Astrocyte (in vitro differentiated cells and primary cell): ENCODE measurements around the gene TRMT61A. TPM values are rescaled to one million over a fixed set of nuclear protein-coding genes. Genes with fewer than 3 reads are reported as not detected.

ENCODE experiments used
- DNase-seq: peaks from one replicate; pipeline ENCODE4 v3.0.0-alpha.2; 2010; ENCODE audit warnings: low read depth
- FAIRE-seq: peaks from 2 replicates; lab custom pipeline; 2011; peaks lifted over from hg19 to GRCh38; lab: Jason Lieb, UNC
- H2AFZ ChIP-seq: 2 replicates; pipeline ENCODE4 v1.6.0; 2012; ENCODE audit warnings: low read depth, low read length, inconsistent platforms
- H3K27ac ChIP-seq: 2 replicates; pipeline ENCODE4 v1.5.1; 2011; ENCODE audit warnings: low read depth, low read length, inconsistent platforms
- H3K27me3 ChIP-seq: 2 replicates; pipeline ENCODE4 v1.6.0; 2011; ENCODE audit warnings: low read length, inconsistent platforms; ENCODE audit not compliant: insufficient read depth
- H3K36me3 ChIP-seq: 2 replicates; pipeline ENCODE4 v1.5.1; 2011; ENCODE audit warnings: low read length, inconsistent platforms; ENCODE audit not compliant: insufficient read depth
- H3K4me1 ChIP-seq: 2 replicates; pipeline ENCODE4 v1.5.1; 2011; ENCODE audit warnings: low read length, inconsistent platforms; ENCODE audit not compliant: insufficient read depth
- H3K4me2 ChIP-seq: 2 replicates; pipeline ENCODE4 v1.6.0; 2012; ENCODE audit warnings: low read length, inconsistent platforms
- H3K4me3 ChIP-seq: 2 replicates; pipeline ENCODE4 v1.5.1; 2011; ENCODE audit warnings: low read depth, mild to moderate bottlenecking, low read length, inconsistent platforms; ENCODE audit not compliant: insufficient read depth
- H3K79me2 ChIP-seq: 2 replicates; pipeline ENCODE4 v1.6.0; 2012; ENCODE audit warnings: mild to moderate bottlenecking, low read length, inconsistent platforms; ENCODE audit not compliant: insufficient read depth
- H3K9ac ChIP-seq: 2 replicates; pipeline ENCODE4 v1.6.0; 2012; ENCODE audit warnings: mild to moderate bottlenecking, low read length, inconsistent platforms
- H3K9me3 ChIP-seq: 2 replicates; pipeline ENCODE4 v1.5.1; 2012; ENCODE audit warnings: low read depth, mild to moderate bottlenecking, low read length, inconsistent platforms; ENCODE audit not compliant: insufficient read depth
- H4K20me1 ChIP-seq: 2 replicates; pipeline ENCODE4 v1.6.0; 2012; ENCODE audit warnings: low read length, inconsistent platforms; ENCODE audit not compliant: insufficient read depth
- H3K27ac Mint-ChIP-seq: one replicate; pipeline ENCODE4 v1.8.0; 2021; ENCODE audit warnings: mild to moderate bottlenecking, mixed read lengths; ENCODE audit not compliant: unreplicated experiment
- H3K27me3 Mint-ChIP-seq: one replicate; pipeline ENCODE4 v1.8.0; 2021; ENCODE audit warnings: low read depth, mixed read lengths; ENCODE audit not compliant: unreplicated experiment
- H3K36me3 Mint-ChIP-seq: one replicate; pipeline ENCODE4 v1.8.0; 2021; ENCODE audit warnings: low read depth, mixed read lengths; ENCODE audit not compliant: unreplicated experiment
- H3K4me1 Mint-ChIP-seq: one replicate; pipeline ENCODE4 v1.8.0; 2021; ENCODE audit warnings: low read depth, mixed read lengths; ENCODE audit not compliant: unreplicated experiment
- H3K4me3 Mint-ChIP-seq: one replicate; pipeline ENCODE4 v1.8.0; 2021; ENCODE audit warnings: mild to moderate bottlenecking, moderate library complexity, mixed read lengths; ENCODE audit not compliant: unreplicated experiment
- H3K9me3 Mint-ChIP-seq: one replicate; pipeline ENCODE4 v1.8.0; 2021; ENCODE audit warnings: mild to moderate bottlenecking, mixed read lengths; ENCODE audit not compliant: unreplicated experiment
- EZH2 ChIP-seq: IDR thresholded peaks from 2 replicates; pipeline ENCODE4 v1.6.1; 2012; ENCODE audit warnings: mild to moderate bottlenecking, low read length, inconsistent platforms; ENCODE audit not compliant: insufficient read depth
- total RNA-seq: library from RNA; stranded (reverse); gene quantifications from 2 replicates; pipeline ENCODE4 v1.2.1, GENCODE V29; 2021
- TF ChIP-seq, protein P1 (sequence below): IDR thresholded peaks from 2 replicates; pipeline ENCODE4 v1.5.1; 2011; ENCODE audit warnings: low read depth, mild to moderate bottlenecking, inconsistent platforms, low read length, moderate library complexity; ENCODE audit not compliant: insufficient read depth

TRMT61A gene
- total RNA-seq, 1 donor from 2014 or later = 12.4 TPM

DNA sequence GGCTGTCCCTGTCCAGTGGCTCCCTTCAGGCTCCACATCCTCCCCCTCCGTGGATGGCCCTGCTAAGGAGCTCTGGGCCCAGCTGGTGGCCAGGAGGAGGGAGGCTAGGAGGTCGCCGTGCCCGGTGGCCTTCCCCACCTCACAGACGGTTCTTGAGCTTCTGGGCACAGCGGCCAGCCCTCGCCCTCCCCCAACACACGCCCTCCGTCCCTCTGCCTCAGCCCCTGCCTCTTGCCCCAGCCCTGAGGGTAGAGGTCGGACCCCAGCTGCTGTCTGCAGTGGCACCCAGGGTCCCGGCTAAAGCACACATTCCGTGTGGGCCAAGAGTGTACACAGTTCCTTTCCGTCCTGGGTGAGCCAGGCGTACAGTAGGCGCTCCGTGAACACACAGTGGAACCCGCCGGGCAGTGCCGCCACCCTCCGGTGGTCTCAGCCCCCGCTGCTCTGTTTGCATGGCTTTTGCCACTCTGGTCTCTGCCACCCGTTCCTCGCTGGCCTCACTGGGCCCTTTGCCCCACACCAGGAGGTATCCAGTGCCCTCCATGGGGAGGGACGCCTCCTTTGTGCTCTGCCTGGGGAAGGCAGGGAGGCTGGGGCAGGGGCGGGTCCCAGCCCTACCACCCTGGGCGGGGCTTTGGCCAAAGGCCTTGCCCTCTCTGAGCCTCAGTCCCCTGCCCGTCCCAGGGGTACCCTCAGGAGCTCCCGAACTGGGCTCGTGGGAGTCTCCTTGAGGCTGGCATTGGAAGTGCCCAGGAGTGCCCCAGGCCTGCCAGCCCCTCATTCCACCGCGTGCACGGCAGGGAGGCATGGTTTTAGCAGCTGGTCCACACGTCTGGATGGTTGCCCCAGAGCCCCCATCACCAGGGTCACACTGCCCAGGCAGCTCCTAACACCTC is 13.0 kb downstream of the TRMT61A start:
- Histone ChIP-seq H3K4me3 (no peak overlapping the region), H3K4me2 (peak overlapping the region; percentile 22), H4K20me1 (peaks cover 7% of the 10 kb centered on the region), H3K9ac (peak overlapping the region; percentile 26), H3K36me3 (no peaks in the 10 kb centered on the region), H3K27me3 (no peaks in the 10 kb centered on the region), H2AFZ (peak overlapping the region; percentile 32), H3K4me1 (peaks cover 28% of the 10 kb centered on the region), H3K27ac (peak overlapping the region; percentile 2), H3K9me3 (no peaks in the 10 kb centered on the region), H3K79me2 (no peaks in the 10 kb centered on the region)
- Mint-ChIP-seq H3K9me3 (no peaks in the 10 kb centered on the region), H3K4me3 (no peak overlapping the region), H3K27me3 (no peaks in the 10 kb centered on the region), H3K4me1 (peaks cover 7% of the 10 kb centered on the region), H3K27ac (no peak overlapping the region), H3K36me3 (peaks cover under 1% of the 10 kb centered on the region)
- FAIRE-seq = no peak
- TF ChIP-seq EZH2 = no peak
- TF ChIP-seq, protein P1, sequence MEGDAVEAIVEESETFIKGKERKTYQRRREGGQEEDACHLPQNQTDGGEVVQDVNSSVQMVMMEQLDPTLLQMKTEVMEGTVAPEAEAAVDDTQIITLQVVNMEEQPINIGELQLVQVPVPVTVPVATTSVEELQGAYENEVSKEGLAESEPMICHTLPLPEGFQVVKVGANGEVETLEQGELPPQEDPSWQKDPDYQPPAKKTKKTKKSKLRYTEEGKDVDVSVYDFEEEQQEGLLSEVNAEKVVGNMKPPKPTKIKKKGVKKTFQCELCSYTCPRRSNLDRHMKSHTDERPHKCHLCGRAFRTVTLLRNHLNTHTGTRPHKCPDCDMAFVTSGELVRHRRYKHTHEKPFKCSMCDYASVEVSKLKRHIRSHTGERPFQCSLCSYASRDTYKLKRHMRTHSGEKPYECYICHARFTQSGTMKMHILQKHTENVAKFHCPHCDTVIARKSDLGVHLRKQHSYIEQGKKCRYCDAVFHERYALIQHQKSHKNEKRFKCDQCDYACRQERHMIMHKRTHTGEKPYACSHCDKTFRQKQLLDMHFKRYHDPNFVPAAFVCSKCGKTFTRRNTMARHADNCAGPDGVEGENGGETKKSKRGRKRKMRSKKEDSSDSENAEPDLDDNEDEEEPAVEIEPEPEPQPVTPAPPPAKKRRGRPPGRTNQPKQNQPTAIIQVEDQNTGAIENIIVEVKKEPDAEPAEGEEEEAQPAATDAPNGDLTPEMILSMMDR = no peak
- no peak for DNase-seq

DNA sequence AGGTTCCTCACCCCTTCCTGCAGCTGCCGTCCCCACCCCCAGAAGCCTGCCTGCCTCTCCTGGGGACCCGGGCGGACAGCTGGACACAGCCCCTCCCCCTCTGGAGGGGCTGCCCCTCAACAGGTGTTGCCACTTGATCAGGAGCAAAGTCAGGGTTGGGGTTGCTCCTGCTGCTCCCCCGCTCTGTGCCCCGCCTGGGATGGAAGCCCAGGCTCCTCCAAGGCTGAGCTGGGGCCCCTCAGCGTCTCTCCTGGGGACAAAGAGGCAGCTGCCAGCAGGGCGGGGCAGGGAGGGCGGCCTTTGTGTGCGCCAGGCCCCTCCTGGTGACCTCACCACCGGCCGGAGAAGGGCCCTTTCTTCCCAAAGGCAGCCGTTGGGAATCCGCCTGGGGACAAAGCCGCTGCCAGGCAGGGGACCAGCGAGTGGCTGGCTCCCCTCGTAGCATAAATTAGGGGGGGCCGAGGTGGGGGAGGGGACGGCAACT is 13.7 kb downstream of the TRMT61A start:
- H3K9me3 Mint-ChIP-seq = no peaks in the 10 kb centered on the region
- H3K36me3 ChIP-seq = no peaks in the 10 kb centered on the region
- H3K27ac Mint-ChIP-seq = no peak overlapping the region
- H3K9me3 ChIP-seq = no peaks in the 10 kb centered on the region
- DNase-seq (no peak), FAIRE-seq (no peak)
- H3K27me3 Mint-ChIP-seq = no peaks in the 10 kb centered on the region
- H3K4me3 Mint-ChIP-seq = no peak overlapping the region
- H2AFZ ChIP-seq = peak overlapping the region; percentile 32
- TF ChIP-seq EZH2 = no peak
- TF ChIP-seq, protein P1 = no peak
- no peak overlapping the region for H3K27ac ChIP-seq
- peaks cover 28% of the 10 kb centered on the region for H3K4me1 ChIP-seq
- no peak overlapping the region for H3K4me3 ChIP-seq
- H3K4me2 ChIP-seq = peak overlapping the region; percentile 22
- H4K20me1 ChIP-seq = peaks cover 13% of the 10 kb centered on the region
- H3K4me1 Mint-ChIP-seq = peaks cover 7% of the 10 kb centered on the region
- H3K9ac ChIP-seq = no peak overlapping the region
- H3K36me3 Mint-ChIP-seq = no peaks in the 10 kb centered on the region
- H3K79me2 ChIP-seq = no peaks in the 10 kb centered on the region
- no peaks in the 10 kb centered on the region for H3K27me3 ChIP-seq

DNA sequence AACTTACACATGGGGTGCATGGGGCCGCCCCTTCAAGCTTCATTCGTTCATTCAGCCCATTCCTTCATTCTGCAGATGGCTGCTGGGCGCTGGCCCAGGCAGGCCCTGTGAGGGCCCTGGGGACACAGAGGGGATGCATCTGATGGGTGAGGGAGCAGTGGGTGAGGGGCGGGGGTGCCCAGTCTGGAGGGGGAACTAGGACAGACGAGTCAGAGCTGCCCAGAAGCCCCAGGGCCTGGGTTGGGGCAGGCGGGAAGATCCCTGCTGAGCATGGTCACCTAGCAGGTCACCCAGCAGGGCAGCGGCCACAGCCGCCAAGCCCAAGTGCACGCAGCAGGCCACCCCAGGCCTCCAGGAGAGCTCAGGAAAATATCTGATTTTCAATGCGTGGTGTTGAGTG is 14.1 kb downstream of the TRMT61A start:
- no peak overlapping the region for H3K27ac Mint-ChIP-seq

More for the DNA sequence above, 14.1 kb downstream of the TRMT61A start:
- H3K27me3 ChIP-seq = no peaks in the 10 kb centered on the region
- H3K36me3 ChIP-seq = no peaks in the 10 kb centered on the region
- H3K4me3 Mint-ChIP-seq = no peak overlapping the region
- no peak for DNase-seq
- TF ChIP-seq EZH2 = no peak
- TF ChIP-seq, protein P1 = no peak
- H3K4me2 ChIP-seq = peak overlapping the region; percentile 22
- H3K4me1 Mint-ChIP-seq = peaks cover 7% of the 10 kb centered on the region
- H3K79me2 ChIP-seq = no peaks in the 10 kb centered on the region
- H3K27ac ChIP-seq = no peak overlapping the region
- H3K4me3 ChIP-seq = no peak overlapping the region
- no peak overlapping the region for H3K9ac ChIP-seq
- H2AFZ ChIP-seq = no peak overlapping the region
- peaks cover 13% of the 10 kb centered on the region for H4K20me1 ChIP-seq
- no peaks in the 10 kb centered on the region for H3K9me3 ChIP-seq
- H3K9me3 Mint-ChIP-seq = no peaks in the 10 kb centered on the region
- FAIRE-seq = no peak
- H3K4me1 ChIP-seq = peaks cover 28% of the 10 kb centered on the region
- H3K27me3 Mint-ChIP-seq = no peaks in the 10 kb centered on the region
- H3K36me3 Mint-ChIP-seq = no peaks in the 10 kb centered on the region
